Measurements from ENCODE around the gene SOCS1. TPM values are rescaled to one million over a fixed set of nuclear protein-coding genes. Genes with fewer than 3 reads are reported as not detected.
"Not testable (repeated sequence)": the region's sequence is repeated elsewhere in the genome, so short reads cannot be mapped to it uniquely, and the experiment has no call there.

The SOCS1 gene
- total and polyA plus RNA-seq, 3 experiments from 2014 or later = 17.1 to 144 (median 128) TPM

- Mint-ChIP-seq H3K36me3 (peaks cover 0 to 14% (median 0%) of the 10 kb centered on the region in 3 donors), H3K9me3 (peaks cover 3 to 12% (median 8%) of the 10 kb centered on the region in 5 donors), H3K4me1 (peaks cover 25 to 33% (median 31%) of the 10 kb centered on the region in 3 donors)
- peaks cover 26% of the 10 kb centered on the region for H3K4me1 ChIP-seq (ENCODE audit: insufficient read depth, low read length)
- H3K36me3 ChIP-seq (ENCODE audit: insufficient read depth, low read length); H3K9me3 ChIP-seq (ENCODE audit: low read length); DNase-seq; H3K4me3 Mint-ChIP-seq; H3K27me3 Mint-ChIP-seq; H3K27ac Mint-ChIP-seq; H3K27me3 ChIP-seq (ENCODE audit: insufficient read depth, low read length, poor library complexity, severe bottlenecking); H3K4me3 ChIP-seq (ENCODE audit: low read length); H3K27ac ChIP-seq (ENCODE audit: low read depth, low read length); POLR2A ChIA-PET: not testable (repeated sequence)
- CTCF ChIA-PET = interaction anchor here (2.2 kb wide), 1 partner anchor 35 kb away, joined by 8 read pairs; the partner anchor contains the start of gene SOCS1
Measured at GRCh38 chr16:11220507-11220906, 35.5 kb downstream of the SOCS1 start.

GRCh38 chr16:11219178-11219577 lies 36.8 kb downstream of the SOCS1 start:
- Histone ChIP-seq H3K27ac (ENCODE audit: low read depth, low read length) (no peak overlapping the region), H3K9me3 (ENCODE audit: low read length) (no peaks in the 10 kb centered on the region), H3K36me3 (ENCODE audit: insufficient read depth, low read length) (no peaks in the 10 kb centered on the region), H3K4me1 (ENCODE audit: insufficient read depth, low read length) (peaks cover 13% of the 10 kb centered on the region), H3K4me3 (ENCODE audit: low read length) (no peak overlapping the region), H3K27me3 (ENCODE audit: insufficient read depth, low read length, poor library complexity, severe bottlenecking) (no peaks in the 10 kb centered on the region)
- peaks cover 11 to 19% (median 17%) of the 10 kb centered on the region in 3 donors for H3K4me1 Mint-ChIP-seq
- peaks cover 0 to 14% (median 0%) of the 10 kb centered on the region in 3 donors for H3K36me3 Mint-ChIP-seq
- H3K4me3 Mint-ChIP-seq = no peak overlapping the region
- CTCF ChIA-PET = interaction anchor here (3.3 kb wide), 1 partner anchor 14 kb away, joined by 9 read pairs; no protein-coding TSS in a partner anchor
- H3K27me3 Mint-ChIP-seq = no peaks in the 10 kb centered on the region
- no peak overlapping the region for H3K27ac Mint-ChIP-seq
- peaks cover 3 to 12% (median 8%) of the 10 kb centered on the region in 5 donors for H3K9me3 Mint-ChIP-seq
- POLR2A ChIA-PET = interaction anchor here (0.6 kb wide), 1 partner anchor 35 kb away, joined by 3 read pairs; no protein-coding TSS in a partner anchor
- no peak for DNase-seq

GRCh38 chr16:11218604-11218962 lies 37.4 kb downstream of the SOCS1 start:
- no peaks in the 10 kb centered on the region for H3K36me3 ChIP-seq (ENCODE audit: insufficient read depth, low read length)
- peaks cover 7% of the 10 kb centered on the region for H3K4me1 ChIP-seq (ENCODE audit: insufficient read depth, low read length)
- Mint-ChIP-seq H3K36me3 (peaks cover 0 to 14% (median 0%) of the 10 kb centered on the region in 3 donors), H3K27me3 (no peaks in the 10 kb centered on the region), H3K27ac (peak overlapping the region in 1 of 8 donors; percentile 71), H3K4me1 (peaks cover 8 to 14% (median 13%) of the 10 kb centered on the region in 3 donors), H3K4me3 (no peak overlapping the region), H3K9me3 (peaks cover 3 to 12% (median 8%) of the 10 kb centered on the region in 5 donors)
- no peaks in the 10 kb centered on the region for H3K9me3 ChIP-seq (ENCODE audit: low read length)
- H3K27me3 ChIP-seq (ENCODE audit: insufficient read depth, low read length, poor library complexity, severe bottlenecking) = no peaks in the 10 kb centered on the region
- POLR2A ChIA-PET = no interaction called here
- no peak overlapping the region for H3K27ac ChIP-seq (ENCODE audit: low read depth, low read length)
- CTCF ChIA-PET = interaction anchor here (1.2 to 3.3 kb wide), 6 partner anchors 13 to 50 kb away, joined by 3 to 9 read pairs (median 3); no protein-coding TSS in a partner anchor
- no peak overlapping the region for H3K4me3 ChIP-seq (ENCODE audit: low read length)
- DNase-seq = no peak

GRCh38 chr16:11217651-11218603 lies 38.1 kb downstream of the SOCS1 start:
- peaks cover 3 to 12% (median 8%) of the 10 kb centered on the region in 5 donors for H3K9me3 Mint-ChIP-seq
- Histone ChIP-seq H3K4me1 (ENCODE audit: insufficient read depth, low read length) (peaks cover under 1% of the 10 kb centered on the region), H3K36me3 (ENCODE audit: insufficient read depth, low read length) (no peaks in the 10 kb centered on the region), H3K9me3 (ENCODE audit: low read length) (no peaks in the 10 kb centered on the region), H3K27ac (ENCODE audit: low read depth, low read length) (no peak overlapping the region), H3K4me3 (ENCODE audit: low read length) (no peak overlapping the region), H3K27me3 (ENCODE audit: insufficient read depth, low read length, poor library complexity, severe bottlenecking) (no peaks in the 10 kb centered on the region)
- H3K27ac Mint-ChIP-seq = peak overlapping the region in 2 of 8 donors; percentile 29 to 64
- ChIA-PET POLR2A (no interaction called here), CTCF (interaction anchor here (1.2 to 3.3 kb wide), 7 partner anchors 13 to 49 kb away, joined by 3 to 9 read pairs (median 3); no protein-coding TSS in a partner anchor)
- H3K4me3 Mint-ChIP-seq = no peak overlapping the region
- DNase-seq = no peak
- peaks cover 0 to 14% (median 0%) of the 10 kb centered on the region in 3 donors for H3K36me3 Mint-ChIP-seq
- no peaks in the 10 kb centered on the region for H3K27me3 Mint-ChIP-seq
- peaks cover 6 to 10% (median 9%) of the 10 kb centered on the region in 3 donors for H3K4me1 Mint-ChIP-seq

- H3K4me3 ChIP-seq (ENCODE audit: low read length) = no peak overlapping the region
- no peaks in the 10 kb centered on the region for H3K4me1 ChIP-seq (ENCODE audit: insufficient read depth, low read length)
- H3K36me3 ChIP-seq (ENCODE audit: insufficient read depth, low read length) = no peaks in the 10 kb centered on the region
- ChIA-PET POLR2A (no interaction called here), CTCF (interaction anchor here (1.8 to 3.3 kb wide), 2 partner anchors 11 to 28 kb away, joined by 5 to 9 read pairs; no protein-coding TSS in a partner anchor)
- peaks cover 0 to 14% (median 0%) of the 10 kb centered on the region in 3 donors for H3K36me3 Mint-ChIP-seq
- H3K27ac ChIP-seq (ENCODE audit: low read depth, low read length) = no peak overlapping the region
- H3K27me3 Mint-ChIP-seq = peaks cover 2 to 5% of the 10 kb centered on the region in 2 donors
- H3K27me3 ChIP-seq (ENCODE audit: insufficient read depth, low read length, poor library complexity, severe bottlenecking) = no peaks in the 10 kb centered on the region
- H3K9me3 ChIP-seq (ENCODE audit: low read length) = no peaks in the 10 kb centered on the region
- no peak overlapping the region for H3K4me3 Mint-ChIP-seq
- peaks cover 3 to 12% (median 8%) of the 10 kb centered on the region in 5 donors for H3K9me3 Mint-ChIP-seq
- peaks cover 3 to 9% (median 8%) of the 10 kb centered on the region in 3 donors for H3K4me1 Mint-ChIP-seq
- no peak overlapping the region for H3K27ac Mint-ChIP-seq
- no peak for DNase-seq
Measured at GRCh38 chr16:11215935-11216556, 40.0 kb downstream of the SOCS1 start.

- no peaks in the 10 kb centered on the region for H3K36me3 ChIP-seq (ENCODE audit: insufficient read depth, low read length)
- Mint-ChIP-seq H3K27ac (no peak overlapping the region), H3K9me3 (peaks cover 3 to 10% (median 8%) of the 10 kb centered on the region in 5 donors), H3K4me3 (no peak overlapping the region), H3K36me3 (peaks cover 0 to 14% (median 0%) of the 10 kb centered on the region in 3 donors), H3K27me3 (peaks cover 2 to 5% of the 10 kb centered on the region in 2 donors), H3K4me1 (peaks cover 0 to 3% (median 2%) of the 10 kb centered on the region in 3 donors)
- no peaks in the 10 kb centered on the region for H3K9me3 ChIP-seq (ENCODE audit: low read length)
- no peak overlapping the region for H3K27ac ChIP-seq (ENCODE audit: low read depth, low read length)
- no peak overlapping the region for H3K4me3 ChIP-seq (ENCODE audit: low read length)
- no peak for DNase-seq
- no peaks in the 10 kb centered on the region for H3K27me3 ChIP-seq (ENCODE audit: insufficient read depth, low read length, poor library complexity, severe bottlenecking)
- ChIA-PET CTCF (no interaction called here), POLR2A (no interaction called here)
- H3K4me1 ChIP-seq (ENCODE audit: insufficient read depth, low read length) = no peaks in the 10 kb centered on the region
Measured at GRCh38 chr16:11213799-11214198, 42.2 kb downstream of the SOCS1 start.

- Histone ChIP-seq H3K36me3 (ENCODE audit: insufficient read depth, low read length) (no peaks in the 10 kb centered on the region), H3K9me3 (ENCODE audit: low read length) (no peaks in the 10 kb centered on the region), H3K27ac (ENCODE audit: low read depth, low read length) (no peak overlapping the region), H3K27me3 (ENCODE audit: insufficient read depth, low read length, poor library complexity, severe bottlenecking) (no peaks in the 10 kb centered on the region), H3K4me3 (ENCODE audit: low read length) (no peak overlapping the region), H3K4me1 (ENCODE audit: insufficient read depth, low read length) (no peaks in the 10 kb centered on the region)
- no peak for DNase-seq
- H3K36me3 Mint-ChIP-seq = peaks cover 0 to 14% (median 0%) of the 10 kb centered on the region in 3 donors
- H3K4me3 Mint-ChIP-seq = no peak overlapping the region
- H3K27ac Mint-ChIP-seq = no peak overlapping the region
- POLR2A ChIA-PET = no interaction called here
- H3K9me3 Mint-ChIP-seq = peaks cover 3 to 9% (median 6%) of the 10 kb centered on the region in 5 donors
- CTCF ChIA-PET = no interaction called here
- peaks cover 2 to 5% of the 10 kb centered on the region in 2 donors for H3K27me3 Mint-ChIP-seq
- no peaks in the 10 kb centered on the region for H3K4me1 Mint-ChIP-seq
Measured at GRCh38 chr16:11213373-11213772, 42.6 kb downstream of the SOCS1 start.

Measured in CD8-positive, alpha-beta memory T cell (primary cell).